ENCODE data around the gene MRFAP1L1. TPM values are rescaled to one million over a fixed set of nuclear protein-coding genes. Genes with fewer than 3 reads are reported as not detected.
"Not testable (repeated sequence)": the region's sequence is repeated elsewhere in the genome, so short reads cannot be mapped to it uniquely, and the experiment has no call there.

The MRFAP1L1 gene
- total and polyA plus RNA-seq, 2 donors = 77.6 to 103 TPM

DNA sequence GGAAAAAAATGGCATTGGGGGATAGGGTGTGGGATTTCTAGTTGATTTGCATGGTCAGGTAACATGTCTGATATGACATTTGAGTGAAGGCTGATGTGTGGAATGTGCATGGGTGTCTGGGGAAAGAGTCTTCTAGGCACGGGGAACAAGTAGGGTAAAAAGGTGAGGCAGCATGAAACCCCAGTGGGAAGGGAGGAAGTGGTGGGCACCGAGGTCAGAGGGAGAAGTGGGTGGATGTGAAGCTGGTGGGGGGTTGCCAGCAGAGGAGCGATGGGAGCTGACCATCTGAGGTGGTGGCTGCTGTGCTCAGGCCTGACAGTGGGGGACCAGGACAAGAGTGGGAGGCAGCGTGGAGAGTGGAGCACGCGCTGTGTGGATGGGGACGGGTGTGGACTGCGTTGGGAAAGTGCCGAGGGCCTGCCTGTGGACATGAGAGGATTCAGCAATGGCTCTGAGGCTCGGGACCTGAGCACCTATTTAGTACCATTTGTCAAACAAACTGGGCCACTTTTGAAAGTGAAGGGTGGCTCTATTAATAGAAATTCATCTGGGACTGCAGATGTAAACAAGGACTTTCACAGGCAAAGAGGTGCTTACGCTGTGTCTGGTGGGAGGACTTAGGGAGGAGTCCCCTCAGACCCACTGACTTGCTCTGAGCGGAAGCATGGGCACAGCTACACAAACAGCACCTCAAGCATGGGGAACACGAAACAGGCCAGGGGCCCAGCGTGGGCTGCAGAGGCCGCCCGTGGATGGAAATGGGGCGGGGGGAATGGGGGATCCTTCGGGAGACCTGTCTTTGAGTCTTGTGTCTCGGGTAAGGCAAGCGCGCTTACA, 32.7 kb downstream of the MRFAP1L1 start:
- H3K27me3 ChIP-seq (ENCODE audit: control insufficient read depth in 2 of 2, insufficient read depth in 1 of 2, low read length in 1 of 2) = no peaks in the 10 kb centered on the region
- peaks cover 0 to 2% of the 10 kb centered on the region in 2 donors for H3K9me3 ChIP-seq (ENCODE audit: control insufficient read depth in 2 of 2, insufficient read depth in 1 of 2, low read length in 1 of 2)
- H3K4me1 ChIP-seq (ENCODE audit: control insufficient read depth in 2 of 2, insufficient read depth in 2 of 2, low read length in 2 of 2) = peaks cover 13 to 27% of the 10 kb centered on the region in 2 donors
- H3K27ac ChIP-seq (ENCODE audit: low read depth in 1 of 2, low read length in 1 of 2) = no peak overlapping the region
- WGBS = 90% methylated on average over 21 of the region's 21 CpGs
- H3K36me3 ChIP-seq (ENCODE audit: control insufficient read depth in 2 of 2, insufficient read depth in 2 of 2, low read length in 1 of 2) = peaks cover 16 to 18% of the 10 kb centered on the region in 2 donors
- no peak for DNase-seq (ENCODE audit: low read depth in 6 of 9, low spot score in 9 of 9)
- H3K4me3 ChIP-seq (ENCODE audit: low read length in 2 of 2) = no peak overlapping the region

DNA sequence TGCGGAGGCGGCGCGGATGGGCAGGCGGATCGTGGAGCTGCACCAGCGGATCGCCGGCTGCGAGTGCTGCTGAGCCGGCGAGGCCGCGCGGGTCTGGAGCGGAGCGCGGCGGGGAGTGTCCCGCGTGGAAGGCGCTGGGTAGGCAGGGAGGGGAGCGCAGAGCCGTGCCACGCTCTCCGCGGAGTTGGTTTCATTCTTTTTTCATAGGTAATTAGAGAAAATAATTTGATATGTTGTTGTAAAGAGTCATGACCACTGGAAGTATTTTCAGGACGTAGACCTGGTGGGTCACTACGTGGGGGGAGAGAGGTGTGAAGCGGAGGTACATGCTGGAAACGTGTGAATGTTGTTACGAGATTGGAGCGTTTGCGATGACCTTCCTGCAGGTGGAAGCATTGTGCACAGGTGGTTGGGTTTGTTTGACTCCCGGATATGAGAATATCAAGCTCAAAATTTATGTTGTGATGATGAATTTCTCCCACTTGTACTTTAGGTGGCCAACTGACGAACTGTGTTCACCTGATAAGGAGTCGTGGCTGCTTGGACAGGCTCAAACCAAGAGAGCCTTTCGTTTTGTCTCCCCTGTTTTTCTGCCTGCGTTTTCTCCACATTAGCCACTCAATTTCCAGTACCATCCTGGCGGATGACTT, 35.0 kb downstream of the MRFAP1L1 start:
- Histone ChIP-seq H3K9me3 (ENCODE audit: control insufficient read depth in 2 of 2, insufficient read depth in 1 of 2, low read length in 1 of 2) (no peaks in the 10 kb centered on the region), H3K4me3 (ENCODE audit: low read length in 2 of 2) (peak overlapping the region; percentile 63), H3K27ac (ENCODE audit: low read depth in 1 of 2, low read length in 1 of 2) (peak overlapping the region; percentile 72 to 94), H3K27me3 (ENCODE audit: control insufficient read depth in 2 of 2, insufficient read depth in 1 of 2, low read length in 1 of 2) (no peaks in the 10 kb centered on the region), H3K4me1 (ENCODE audit: control insufficient read depth in 2 of 2, insufficient read depth in 2 of 2, low read length in 2 of 2) (peaks cover 13 to 27% of the 10 kb centered on the region in 2 donors), H3K36me3 (ENCODE audit: control insufficient read depth in 2 of 2, insufficient read depth in 2 of 2, low read length in 1 of 2) (peaks cover 13 to 18% of the 10 kb centered on the region in 2 donors)
- 5% methylated on average over 40 of the region's 40 CpGs for WGBS
- peak in 8 of 9 donors; percentile 54 to 89 (median 70) for DNase-seq (ENCODE audit: low read depth in 6 of 9, low spot score in 9 of 9)

DNA sequence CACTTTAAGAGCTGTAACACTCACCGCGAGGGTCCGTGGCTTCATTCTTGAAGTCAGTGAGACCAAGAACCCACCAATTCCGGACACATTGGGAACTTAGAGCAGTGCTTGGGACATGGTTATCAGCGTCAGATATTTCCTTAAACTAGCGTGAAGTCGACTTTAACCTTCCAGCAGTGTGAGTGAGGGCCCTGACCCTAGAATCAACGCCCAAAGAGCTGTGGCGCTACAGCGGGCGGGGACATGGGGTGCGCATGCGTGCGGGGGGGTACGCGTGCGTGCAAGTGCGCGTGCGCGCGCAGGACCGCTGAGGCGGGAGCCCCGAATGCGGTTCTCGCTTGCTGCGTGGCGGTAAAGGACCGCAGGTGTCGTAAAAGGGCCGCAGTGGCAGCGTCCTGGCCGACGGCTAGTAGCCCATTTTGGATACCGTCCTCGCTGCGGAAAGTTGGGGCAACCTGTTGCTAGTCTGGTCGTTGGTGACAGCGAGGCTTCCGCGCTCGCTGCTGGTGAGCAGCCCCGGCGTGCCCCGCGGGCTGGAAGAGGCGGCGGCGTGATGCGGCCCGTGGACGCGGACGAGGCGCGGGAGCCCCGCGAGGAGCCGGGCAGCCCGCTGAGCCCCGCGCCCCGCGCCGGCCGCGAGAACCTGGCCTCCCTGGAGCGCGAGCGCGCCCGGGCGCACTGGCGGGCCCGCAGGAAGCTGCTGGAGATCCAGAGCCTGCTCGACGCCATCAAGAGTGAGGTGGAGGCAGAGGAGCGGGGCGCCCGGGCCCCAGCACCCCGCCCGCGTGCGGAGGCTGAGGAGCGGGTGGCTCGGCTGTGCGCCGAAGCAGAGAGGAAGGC, 35.8 kb downstream of the MRFAP1L1 start:
- Histone ChIP-seq H3K36me3 (ENCODE audit: control insufficient read depth in 2 of 2, insufficient read depth in 2 of 2, low read length in 1 of 2) (peaks cover 13 to 18% of the 10 kb centered on the region in 2 donors), H3K27me3 (ENCODE audit: control insufficient read depth in 2 of 2, insufficient read depth in 1 of 2, low read length in 1 of 2) (no peaks in the 10 kb centered on the region), H3K27ac (ENCODE audit: low read depth in 1 of 2, low read length in 1 of 2) (peak overlapping the region; percentile 88 to 94), H3K4me3 (ENCODE audit: low read length in 2 of 2) (peak overlapping the region; percentile 63), H3K4me1 (ENCODE audit: control insufficient read depth in 2 of 2, insufficient read depth in 2 of 2, low read length in 2 of 2) (peaks cover 13 to 27% of the 10 kb centered on the region in 2 donors), H3K9me3 (ENCODE audit: control insufficient read depth in 2 of 2, insufficient read depth in 1 of 2, low read length in 1 of 2) (no peaks in the 10 kb centered on the region)
- WGBS = under 1% methylated on average over 89 of the region's 89 CpGs
- peak; percentile 83 to 95 (median 86) for DNase-seq (ENCODE audit: low read depth in 6 of 9, low spot score in 9 of 9)

DNA sequence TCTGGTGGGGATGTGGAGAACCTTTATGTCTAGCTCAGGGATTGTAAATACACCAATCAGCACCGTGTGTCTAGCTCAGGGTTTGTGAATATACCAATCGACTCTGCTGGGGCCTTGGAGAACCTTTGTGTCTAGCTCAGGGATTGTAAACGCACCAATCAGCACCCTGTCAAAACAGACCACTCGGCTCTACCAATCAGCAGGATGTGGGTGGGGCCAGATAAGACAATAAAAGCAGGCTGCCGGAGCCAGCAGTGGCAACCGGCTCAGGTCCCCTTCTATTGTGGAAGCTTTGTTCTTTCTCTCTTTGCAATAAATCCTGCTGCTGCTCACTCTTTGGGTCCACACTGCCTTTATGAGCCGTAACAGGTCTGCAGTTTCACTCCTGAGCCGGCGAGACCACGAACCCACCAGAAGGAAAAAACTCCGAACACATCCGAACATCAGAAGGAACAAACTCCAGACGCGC, 36.4 kb downstream of the MRFAP1L1 start:
- Histone ChIP-seq H3K27ac (ENCODE audit: low read depth in 1 of 2, low read length in 1 of 2) (peak overlapping the region; percentile 88 to 94), H3K36me3 (ENCODE audit: control insufficient read depth in 2 of 2, insufficient read depth in 2 of 2, low read length in 1 of 2) (peaks cover 6 to 18% of the 10 kb centered on the region in 2 donors), H3K4me3 (ENCODE audit: low read length in 2 of 2) (peak overlapping the region; percentile 63), H3K4me1 (ENCODE audit: control insufficient read depth in 2 of 2, insufficient read depth in 2 of 2, low read length in 2 of 2) (peaks cover 13 to 27% of the 10 kb centered on the region in 2 donors)
- DNase-seq (ENCODE audit: low read depth in 6 of 9, low spot score in 9 of 9) = peak in 1 of 9 donors; percentile 45
- not testable (repeated sequence) for H3K27me3 ChIP-seq (ENCODE audit: control insufficient read depth in 2 of 2, insufficient read depth in 1 of 2, low read length in 1 of 2); H3K9me3 ChIP-seq (ENCODE audit: control insufficient read depth in 2 of 2, insufficient read depth in 1 of 2, low read length in 1 of 2)
- 35% methylated on average over 14 of the region's 14 CpGs for WGBS

DNA sequence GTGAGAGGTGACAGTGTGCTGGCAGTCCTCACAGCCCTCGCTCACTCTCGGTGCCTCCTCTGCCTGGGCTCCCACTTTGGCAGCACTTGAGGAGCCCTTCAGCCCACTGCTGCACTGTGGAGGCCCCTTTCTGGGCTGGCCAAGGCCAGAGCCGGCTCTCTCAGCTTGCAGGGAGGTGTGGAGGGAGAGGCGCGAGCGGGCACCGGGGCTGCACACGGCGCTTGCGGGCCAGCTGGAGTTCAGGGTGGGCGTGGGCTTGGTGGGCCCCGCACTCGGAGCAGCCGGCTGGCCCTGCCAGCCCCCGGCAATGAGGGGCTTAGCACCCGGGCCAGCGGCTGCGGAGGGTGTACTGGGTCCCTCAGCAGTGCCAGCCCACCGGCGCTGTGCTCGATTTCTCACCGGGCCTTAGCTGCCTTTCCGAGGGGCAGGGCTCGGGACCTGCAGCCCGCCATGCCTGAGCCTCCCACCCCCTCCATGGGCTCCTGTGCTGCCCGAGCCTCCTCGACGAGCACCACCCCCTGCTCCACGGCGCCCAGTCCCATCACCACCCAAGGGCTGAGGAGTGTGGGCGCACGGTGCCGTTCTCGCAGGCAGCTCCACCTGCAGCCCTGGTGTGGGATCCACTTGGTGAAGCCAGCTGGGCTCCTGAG, 37.0 kb downstream of the MRFAP1L1 start:
- WGBS = 95% methylated on average over 34 of the region's 34 CpGs
- H3K27ac ChIP-seq (ENCODE audit: low read depth in 1 of 2, low read length in 1 of 2); H3K4me3 ChIP-seq (ENCODE audit: low read length in 2 of 2); DNase-seq (ENCODE audit: low read depth in 6 of 9, low spot score in 9 of 9); H3K9me3 ChIP-seq (ENCODE audit: control insufficient read depth in 2 of 2, insufficient read depth in 1 of 2, low read length in 1 of 2); H3K27me3 ChIP-seq (ENCODE audit: control insufficient read depth in 2 of 2, insufficient read depth in 1 of 2, low read length in 1 of 2): not testable (repeated sequence)
- H3K36me3 ChIP-seq (ENCODE audit: control insufficient read depth in 2 of 2, insufficient read depth in 2 of 2, low read length in 1 of 2) = peaks cover 6 to 17% of the 10 kb centered on the region in 2 donors
- peaks cover 13 to 27% of the 10 kb centered on the region in 2 donors for H3K4me1 ChIP-seq (ENCODE audit: control insufficient read depth in 2 of 2, insufficient read depth in 2 of 2, low read length in 2 of 2)

DNA sequence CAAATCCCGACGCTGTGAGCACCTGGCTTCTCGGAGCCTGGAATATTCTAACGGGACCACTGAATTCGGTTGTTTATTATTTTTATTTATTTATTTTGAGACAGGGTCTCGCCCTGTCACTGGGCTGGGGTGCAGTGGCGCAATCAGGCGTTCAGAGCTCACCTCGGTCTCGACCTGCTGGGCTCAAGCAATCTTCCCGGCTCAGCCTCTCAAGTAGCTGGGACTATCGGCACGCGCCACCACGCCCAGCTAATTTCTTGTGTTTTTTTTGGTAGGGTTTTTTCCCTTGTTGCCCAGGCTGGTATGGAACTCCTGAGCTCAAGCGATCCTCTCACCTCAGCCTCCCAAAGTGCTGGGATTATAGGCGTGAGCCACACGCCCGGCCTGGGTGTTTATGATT, 37.5 kb downstream of the MRFAP1L1 start:
- Histone ChIP-seq H3K9me3 (ENCODE audit: control insufficient read depth in 2 of 2, insufficient read depth in 1 of 2, low read length in 1 of 2) (no peaks in the 10 kb centered on the region), H3K27ac (ENCODE audit: low read depth in 1 of 2, low read length in 1 of 2) (no peak overlapping the region), H3K27me3 (ENCODE audit: control insufficient read depth in 2 of 2, insufficient read depth in 1 of 2, low read length in 1 of 2) (no peaks in the 10 kb centered on the region), H3K36me3 (ENCODE audit: control insufficient read depth in 2 of 2, insufficient read depth in 2 of 2, low read length in 1 of 2) (peaks cover 3 to 12% of the 10 kb centered on the region in 2 donors), H3K4me1 (ENCODE audit: control insufficient read depth in 2 of 2, insufficient read depth in 2 of 2, low read length in 2 of 2) (peaks cover 13 to 25% of the 10 kb centered on the region in 2 donors), H3K4me3 (ENCODE audit: low read length in 2 of 2) (no peak overlapping the region)
- DNase-seq (ENCODE audit: low read depth in 6 of 9, low spot score in 9 of 9) = no peak
- 98% methylated on average over 19 of the region's 19 CpGs for WGBS

DNA sequence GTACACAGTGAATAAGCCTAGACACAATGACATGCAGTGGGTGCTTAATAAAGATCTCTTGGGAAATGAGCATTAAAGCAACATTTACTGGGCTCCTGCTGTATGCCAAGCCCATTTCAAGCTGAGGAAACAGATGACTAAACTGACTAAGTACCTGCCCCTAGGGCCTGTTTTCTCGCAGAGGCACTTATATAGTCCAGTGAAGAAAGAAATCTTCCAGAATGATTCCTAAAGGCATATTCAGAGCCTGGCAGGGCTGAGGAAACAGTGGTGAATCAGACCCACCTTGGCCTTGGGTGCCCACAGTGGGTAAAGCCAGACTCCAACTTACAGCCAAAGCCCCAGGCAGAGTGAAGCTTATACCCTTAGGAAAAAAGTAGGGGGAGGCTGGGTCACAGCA, 38.0 kb downstream of the MRFAP1L1 start:
- Histone ChIP-seq H3K27me3 (ENCODE audit: control insufficient read depth in 2 of 2, insufficient read depth in 1 of 2, low read length in 1 of 2) (no peaks in the 10 kb centered on the region), H3K4me3 (ENCODE audit: low read length in 2 of 2) (no peak overlapping the region), H3K27ac (ENCODE audit: low read depth in 1 of 2, low read length in 1 of 2) (no peak overlapping the region), H3K4me1 (ENCODE audit: control insufficient read depth in 2 of 2, insufficient read depth in 2 of 2, low read length in 2 of 2) (peaks cover 13 to 21% of the 10 kb centered on the region in 2 donors), H3K9me3 (ENCODE audit: control insufficient read depth in 2 of 2, insufficient read depth in 1 of 2, low read length in 1 of 2) (no peaks in the 10 kb centered on the region), H3K36me3 (ENCODE audit: control insufficient read depth in 2 of 2, insufficient read depth in 2 of 2, low read length in 1 of 2) (peaks cover 3 to 11% of the 10 kb centered on the region in 2 donors)
- WGBS = 98% methylated on average over 1 of the region's 1 CpG
- DNase-seq (ENCODE audit: low read depth in 6 of 9, low spot score in 9 of 9) = no peak

DNA sequence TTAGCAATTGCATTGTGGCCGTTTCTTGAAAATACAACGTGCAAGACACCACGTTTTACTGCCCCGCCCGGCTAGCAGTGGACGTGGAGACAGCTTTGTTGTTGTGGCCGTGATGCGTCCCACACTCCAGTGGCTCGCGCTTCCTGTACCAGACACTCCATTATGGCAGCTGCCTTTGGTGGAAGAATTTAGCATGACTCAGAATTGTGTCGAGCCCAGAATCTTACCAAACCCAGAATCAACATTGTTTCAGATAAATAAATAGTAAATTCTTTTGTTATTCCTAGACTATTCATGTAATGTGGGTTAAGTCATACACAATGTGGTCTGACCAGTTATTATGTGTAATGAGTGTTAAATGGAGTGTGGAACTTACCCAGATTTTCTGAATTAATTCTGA, 41.3 kb downstream of the MRFAP1L1 start:
- Histone ChIP-seq H3K36me3 (ENCODE audit: control insufficient read depth in 2 of 2, insufficient read depth in 2 of 2, low read length in 1 of 2) (no peaks in the 10 kb centered on the region), H3K4me1 (ENCODE audit: control insufficient read depth in 2 of 2, insufficient read depth in 2 of 2, low read length in 2 of 2) (no peaks in the 10 kb centered on the region), H3K4me3 (ENCODE audit: low read length in 2 of 2) (no peak overlapping the region), H3K9me3 (ENCODE audit: control insufficient read depth in 2 of 2, insufficient read depth in 1 of 2, low read length in 1 of 2) (no peaks in the 10 kb centered on the region), H3K27me3 (ENCODE audit: control insufficient read depth in 2 of 2, insufficient read depth in 1 of 2, low read length in 1 of 2) (peaks cover 11 to 28% of the 10 kb centered on the region in 2 donors), H3K27ac (ENCODE audit: low read depth in 1 of 2, low read length in 1 of 2) (no peak overlapping the region)
- DNase-seq (ENCODE audit: low read depth in 6 of 9, low spot score in 9 of 9) = no peak
- 97% methylated on average over 11 of the region's 11 CpGs for WGBS

Measured in thymus (tissue), 11 donors.